HG03342 (cell line): ENCODE results near the gene SYT15.

ENCODE experiments used
- ATAC-seq: cut with Tn5 transposase; IDR thresholded peaks from one replicate; pipeline ENCODE4 v1.9.1; 2021; ENCODE audit warnings: mild to moderate bottlenecking, moderate library complexity; ENCODE audit not compliant: unreplicated experiment

SYT15 gene

DNA sequence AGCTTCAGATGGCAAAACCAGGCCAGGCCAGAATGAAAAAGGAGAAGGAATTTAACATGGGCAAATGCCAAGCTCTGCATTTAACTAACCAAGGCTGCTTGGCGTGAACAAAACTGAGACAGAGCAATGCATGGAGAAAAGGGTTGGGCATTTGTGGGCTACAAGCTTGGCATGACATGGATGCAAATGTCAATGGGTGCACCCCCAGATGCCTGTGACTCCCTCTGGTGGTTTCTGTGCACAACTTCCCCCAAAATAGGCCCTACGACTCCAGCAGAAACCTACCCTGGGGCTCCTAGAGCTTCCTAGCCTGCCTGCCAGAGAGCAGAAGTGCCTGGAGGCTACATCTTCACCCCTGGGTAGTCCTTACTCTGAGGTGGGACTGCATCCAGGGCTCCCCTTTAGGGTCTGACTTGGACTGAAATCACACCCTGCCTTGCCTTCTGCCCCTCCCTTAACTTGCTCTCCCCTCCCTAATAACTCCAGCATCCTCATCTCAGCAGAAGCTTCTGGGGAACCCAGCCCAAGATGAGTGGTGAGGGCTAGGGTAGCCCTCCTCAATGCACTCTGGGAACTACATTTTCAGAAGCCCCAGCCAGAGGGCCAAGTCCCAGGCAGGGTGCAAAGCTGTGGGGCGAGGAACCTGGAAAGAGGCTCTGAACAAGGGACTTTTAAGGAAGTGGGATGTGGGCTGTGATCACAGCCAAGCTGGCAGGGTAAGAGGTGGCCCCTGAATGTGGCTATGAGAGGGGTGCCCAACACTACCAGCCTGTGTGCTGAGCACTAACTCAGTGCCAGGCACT lies 33.7 kb upstream of the SYT15 start:
- no peak for ATAC-seq

DNA sequence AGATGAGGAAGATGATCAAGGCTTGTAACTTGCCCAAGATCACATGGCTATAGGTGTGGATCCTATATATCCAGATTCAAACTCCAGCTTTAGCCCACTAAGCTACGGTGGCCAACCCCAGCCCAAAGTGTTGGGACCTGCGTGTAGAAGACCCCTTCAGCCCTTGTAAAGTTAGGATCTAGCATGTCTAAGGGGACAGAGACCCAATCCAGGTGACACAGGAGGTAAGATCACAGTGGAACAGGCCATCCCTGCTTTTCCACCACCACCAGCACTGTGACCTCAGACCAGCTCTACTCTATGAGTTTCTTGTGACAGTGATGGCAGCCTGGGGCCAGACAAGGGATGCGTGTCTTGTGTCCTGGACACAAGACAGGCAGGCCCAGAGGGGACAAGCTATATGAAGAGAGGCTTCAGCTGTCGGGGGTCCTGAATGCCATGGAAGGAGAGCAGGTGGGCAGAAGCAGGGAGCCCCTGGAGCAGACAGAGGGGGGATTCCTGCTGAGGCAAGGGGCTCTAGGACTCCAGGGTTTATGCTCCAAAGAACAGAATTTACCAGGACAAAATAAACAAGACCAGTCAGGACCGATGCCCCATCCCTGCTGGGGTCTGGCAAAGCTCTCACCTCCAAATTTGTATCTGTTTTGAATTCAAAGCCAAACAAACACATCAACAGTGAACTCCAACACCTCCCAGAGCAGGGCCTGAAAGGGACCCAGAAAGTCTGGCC lies 32.9 kb upstream of the SYT15 start:
- no peak for ATAC-seq

DNA sequence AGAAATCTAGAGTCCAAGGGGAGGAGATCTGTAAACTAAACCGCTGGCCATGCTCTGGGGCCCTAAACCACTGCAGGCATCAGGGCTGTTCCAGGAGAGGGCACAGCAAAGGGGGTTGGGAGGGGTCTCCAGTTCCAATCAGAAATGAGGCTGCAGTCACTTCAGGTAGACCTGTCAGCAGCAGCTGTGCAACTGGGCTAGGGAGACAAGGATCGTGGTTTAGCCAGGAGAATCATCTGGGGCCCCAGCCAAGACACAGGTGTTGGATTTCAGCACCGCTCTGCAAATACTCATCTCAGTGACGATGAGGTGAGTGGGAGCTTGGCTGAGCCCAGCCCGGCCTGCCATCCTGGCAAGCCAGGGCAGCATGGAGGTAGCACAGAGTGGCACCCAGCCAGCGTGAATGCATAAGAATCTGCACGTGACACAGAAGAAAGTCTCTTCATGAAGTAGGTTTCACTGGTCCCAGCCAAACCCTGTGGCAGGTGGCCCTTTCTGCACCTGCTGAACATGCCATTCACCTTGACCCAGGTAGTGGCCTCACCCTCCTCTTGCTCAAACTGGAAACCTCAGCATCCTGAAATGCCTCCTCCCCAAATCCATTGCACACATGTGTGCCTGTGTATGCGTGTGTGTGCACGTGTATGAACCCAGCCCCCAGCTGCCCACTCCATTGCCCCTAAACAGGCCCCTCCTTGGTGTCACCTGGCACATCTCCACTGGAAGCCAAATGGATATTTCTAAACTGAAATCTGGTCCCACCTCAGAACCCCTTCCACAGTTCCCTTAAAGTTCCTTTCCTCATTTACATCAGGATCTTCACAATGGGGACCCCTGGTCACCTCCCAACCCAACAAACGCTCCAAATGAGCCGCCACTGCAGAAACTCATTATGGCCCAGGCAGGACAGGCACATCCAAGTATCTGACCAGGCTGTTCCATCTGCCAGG lies 32.1 kb upstream of the SYT15 start:
- ATAC-seq: no peak

DNA sequence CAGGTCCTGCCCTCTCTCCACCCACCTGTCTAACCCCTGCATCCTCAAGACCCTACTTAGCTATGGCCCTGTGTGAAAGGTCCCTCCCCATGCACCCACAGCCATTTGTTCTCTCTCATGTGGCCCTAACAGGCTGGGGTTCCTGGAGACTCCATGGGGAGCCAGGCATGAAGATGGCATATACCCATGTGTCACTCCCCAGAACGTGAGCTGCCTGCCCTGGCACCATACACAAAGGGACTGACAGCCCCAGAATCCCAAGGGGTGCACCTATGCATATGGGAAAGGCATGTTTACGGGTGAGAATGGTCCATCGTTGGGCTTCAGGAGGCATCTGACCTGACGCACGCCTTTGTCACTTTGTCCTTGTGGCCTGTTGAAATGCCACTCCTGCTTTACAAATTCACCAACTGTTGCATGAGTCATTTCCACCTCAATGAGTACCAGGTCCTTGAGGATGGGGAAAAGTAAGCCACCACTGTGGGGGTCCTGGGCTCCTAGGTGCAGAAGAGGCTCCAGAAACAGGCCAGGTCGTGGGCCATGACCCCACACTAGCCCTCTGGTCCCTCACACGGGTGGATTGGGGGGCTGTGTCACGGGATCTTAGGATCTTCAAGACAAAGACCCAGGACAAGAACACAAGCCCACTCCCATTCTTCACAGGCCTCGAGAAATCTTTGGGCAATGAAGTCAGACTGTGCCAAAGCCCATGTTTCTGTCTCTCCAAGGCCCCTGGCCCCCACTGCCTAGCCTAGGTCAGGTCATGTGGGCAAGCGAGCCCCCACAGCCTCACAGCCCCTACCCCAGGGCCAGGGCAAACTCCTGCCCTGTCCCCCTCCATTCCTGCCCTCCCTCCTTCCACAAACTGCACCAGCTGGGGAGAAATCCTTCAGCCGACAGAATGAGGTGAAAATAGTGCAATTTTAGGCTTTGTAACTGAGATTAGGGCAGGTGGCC lies 31.1 kb upstream of the SYT15 start:
- no peak for ATAC-seq

- ATAC-seq: no peak
Observed at GRCh38 chr10:46548498-46549090, 30.3 kb upstream of the SYT15 start.

DNA sequence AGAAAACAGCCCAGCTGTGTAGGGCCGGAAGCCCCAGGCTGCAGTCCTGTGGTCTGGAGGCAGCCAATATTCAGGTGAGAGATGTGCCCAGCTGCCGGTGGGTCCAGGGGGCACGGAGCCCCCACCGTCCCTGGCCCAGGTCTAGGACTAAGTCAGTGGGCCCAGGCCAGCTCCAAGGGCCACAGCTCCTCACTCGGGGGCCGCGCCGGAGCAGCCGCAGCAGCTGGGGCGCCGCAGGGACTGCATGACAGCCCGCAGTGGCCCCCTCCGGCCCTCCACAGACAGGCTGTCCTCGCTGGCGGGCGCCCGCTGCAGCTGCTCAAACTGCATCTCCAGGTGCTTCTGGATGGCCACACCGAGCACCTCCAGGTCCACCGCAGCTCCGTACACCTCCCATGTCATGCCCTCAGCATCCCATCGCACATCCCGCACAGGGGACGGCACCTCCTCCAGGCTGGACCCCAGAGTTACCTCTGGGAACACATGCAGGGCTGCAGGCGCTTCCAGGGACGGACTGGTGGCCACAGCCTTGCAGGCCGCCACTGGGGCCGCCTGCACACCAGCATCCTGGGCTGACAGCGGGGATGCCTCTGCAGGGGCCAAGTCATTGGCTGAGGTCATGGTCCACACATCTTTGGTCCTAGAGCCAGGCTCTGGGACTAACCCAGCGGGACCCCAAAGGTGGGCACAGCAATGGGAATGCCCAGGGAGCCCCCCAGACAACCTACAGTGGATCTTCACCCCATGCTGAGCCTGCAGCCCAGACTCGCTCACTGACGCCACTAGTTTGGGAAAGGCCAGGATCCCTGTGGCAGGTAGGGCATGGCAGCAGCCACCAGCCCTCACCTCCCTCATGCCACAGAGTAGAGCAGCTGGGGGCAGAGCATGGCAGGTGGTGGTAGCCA lies 29.5 kb upstream of the SYT15 start:
- ATAC-seq: no peak

GRCh38 chr10:46550076-46550790 lies 28.7 kb upstream of the SYT15 start:
- no peak for ATAC-seq

GRCh38 chr10:46550795-46551700 lies 27.9 kb upstream of the SYT15 start:
- ATAC-seq: no peak

DNA sequence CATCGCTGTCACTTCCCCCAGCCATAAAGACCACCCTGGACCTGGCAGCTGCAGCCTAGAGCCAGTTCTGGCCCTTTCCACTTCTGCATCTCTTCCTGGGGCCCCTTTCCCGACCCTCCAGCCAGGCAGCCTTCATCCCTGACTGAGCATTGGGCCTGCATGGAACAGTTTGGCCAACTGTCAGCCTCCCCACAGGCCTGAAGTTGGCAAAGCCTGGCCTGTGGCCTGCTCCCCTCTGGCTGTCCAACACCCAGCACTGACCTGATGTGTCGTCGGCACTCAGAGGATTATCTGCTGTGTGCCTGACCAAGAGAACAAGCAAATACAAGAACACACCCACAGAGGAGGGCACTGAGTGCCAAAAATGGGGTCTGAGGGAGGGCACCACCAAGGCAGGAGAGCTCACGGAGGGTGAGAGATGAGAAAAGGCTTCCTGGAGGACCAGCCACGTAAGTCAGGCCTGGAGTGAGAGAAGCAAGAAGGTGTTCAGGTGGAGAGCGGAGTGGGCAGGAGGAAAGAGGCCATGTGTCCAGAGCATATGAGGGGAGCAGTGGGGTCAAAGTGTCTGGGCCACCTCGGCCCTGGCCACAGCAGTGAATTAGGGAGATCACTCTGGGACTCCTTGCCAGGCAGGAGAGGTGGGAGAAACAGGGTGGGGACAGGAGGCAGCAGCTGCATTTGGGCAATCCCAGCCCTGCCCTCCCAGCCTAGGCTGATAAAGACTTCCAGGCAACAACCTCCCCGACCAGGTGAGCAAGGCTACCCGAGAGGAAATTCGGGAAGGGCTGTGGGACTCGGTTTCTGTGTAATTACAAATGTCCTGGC lies 27.0 kb upstream of the SYT15 start:
- ATAC-seq: no peak

GRCh38 chr10:46552526-46553237 lies 26.2 kb upstream of the SYT15 start:
- no peak for ATAC-seq

GRCh38 chr10:46553238-46554049 lies 25.5 kb upstream of the SYT15 start:
- ATAC-seq: no peak

DNA sequence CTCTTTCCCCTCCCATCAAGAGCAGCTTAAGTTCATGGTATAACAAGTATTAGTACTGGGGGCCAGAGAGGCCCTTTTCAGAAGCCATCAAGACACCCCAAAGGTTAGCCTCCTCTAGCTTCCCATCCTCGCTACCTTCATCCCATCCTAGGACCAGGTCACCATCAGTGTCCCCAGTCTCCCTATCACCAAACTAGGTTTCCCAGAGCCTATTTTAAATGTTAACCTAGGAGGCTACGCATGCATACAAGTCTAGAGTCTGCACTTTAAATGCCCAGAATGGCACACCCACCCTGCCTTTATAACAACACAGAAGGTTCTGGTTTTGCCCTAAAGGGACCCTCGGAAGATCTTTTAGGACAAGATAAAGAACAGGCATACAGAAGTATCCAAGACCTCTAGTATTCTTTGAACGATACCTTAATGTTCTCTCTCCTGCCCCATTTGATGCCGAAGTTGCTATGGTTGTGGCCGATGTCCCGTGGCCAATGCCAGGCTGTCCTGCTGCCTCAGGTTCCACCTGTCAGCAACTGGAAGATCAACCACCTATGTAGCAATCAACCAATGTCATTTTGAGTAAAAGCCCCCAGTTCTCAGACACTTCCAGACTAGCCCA lies 24.7 kb upstream of the SYT15 start:
- no peak for ATAC-seq

DNA sequence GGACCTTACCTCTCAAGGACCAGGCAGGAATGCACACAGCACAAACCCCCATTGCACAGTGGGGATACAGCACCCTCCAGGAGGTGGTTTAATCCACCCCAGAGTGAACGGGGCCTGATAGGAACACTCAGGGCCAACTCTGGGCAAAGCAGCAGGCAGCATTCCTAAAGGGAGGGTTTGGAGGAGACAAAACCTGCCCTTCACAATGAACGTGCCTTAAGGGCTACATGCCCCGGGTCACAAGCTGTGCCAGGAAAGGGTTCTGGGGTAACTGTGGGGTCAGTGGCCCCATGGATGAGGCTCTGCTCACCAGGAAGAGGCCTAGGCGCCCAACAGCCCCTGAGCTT lies 23.6 kb upstream of the SYT15 start:
- ATAC-seq: no peak

GRCh38 chr10:46555713-46556514 lies 23.0 kb upstream of the SYT15 start:
- no peak for ATAC-seq
